OCI-LY1 (cell line): ENCODE measurements around the gene DDR2.

ENCODE experiments used
- H2AFZ ChIP-seq: fragments of 200-600 bp; sonication (generic), shearing (Covaris generic); 2 replicates; pipeline ENCODE4 v1.6.0; 2014; ENCODE audit warnings: antibody characterized with exemption, mild to moderate bottlenecking, low read length
- H3F3A ChIP-seq: fragments of 200-600 bp; sonication (generic), shearing (Covaris generic); 2 replicates; pipeline ENCODE4 v1.6.0; 2014; ENCODE audit warnings: mild to moderate bottlenecking, antibody characterized with exemption, low read length, moderate library complexity; ENCODE audit not compliant: insufficient read depth
- H3K27ac ChIP-seq: fragments of 200-600 bp; sonication (generic); 2 replicates; pipeline ENCODE4 v1.5.1; 2014; ENCODE audit warnings: low read length, mixed run types, mild to moderate bottlenecking, low read depth; ENCODE audit not compliant: poor library complexity, severe bottlenecking
- H3K27me3 ChIP-seq: fragments of 200-600 bp; sonication (generic); 2 replicates; pipeline ENCODE4 v1.6.0; 2014; ENCODE audit warnings: antibody characterized with exemption, mild to moderate bottlenecking, low read length, moderate library complexity; ENCODE audit not compliant: insufficient read depth
- H3K36me3 ChIP-seq: fragments of 200-600 bp; sonication (generic); 2 replicates; pipeline ENCODE4 v1.6.1; 2014; ENCODE audit warnings: mild to moderate bottlenecking, antibody characterized with exemption, low read length, moderate library complexity, mixed read lengths; ENCODE audit not compliant: insufficient read depth
- H3K4me1 ChIP-seq: fragments of 200-600 bp; sonication (generic); 2 replicates; pipeline ENCODE4 v1.5.1; 2014; ENCODE audit warnings: mild to moderate bottlenecking, low read length, moderate library complexity; ENCODE audit not compliant: insufficient read depth, severe bottlenecking
- H3K4me2 ChIP-seq: fragments of 200-600 bp; sonication (generic), shearing (Covaris generic); 2 replicates; pipeline ENCODE4 v1.6.1; 2014; ENCODE audit warnings: low read length
- H3K4me3 ChIP-seq: fragments of 200-600 bp; sonication (generic); 2 replicates; pipeline ENCODE4 v1.5.1; 2014; ENCODE audit warnings: low read length, low read depth, mild to moderate bottlenecking, mixed read lengths; ENCODE audit not compliant: poor library complexity, severe bottlenecking
- H3K79me2 ChIP-seq: fragments of 200-600 bp; shearing (Covaris generic); 2 replicates; pipeline ENCODE4 v1.6.1; 2016; ENCODE audit warnings: mixed run types, low read length, mixed read lengths; ENCODE audit not compliant: insufficient read depth
- H3K9ac ChIP-seq: fragments of 200-600 bp; sonication (generic), shearing (Covaris generic); 2 replicates; pipeline ENCODE4 v1.6.1; 2014; ENCODE audit warnings: mild to moderate bottlenecking, low read length, mixed read lengths
- H3K9me2 ChIP-seq: fragments of 200-600 bp; sonication (generic), shearing (Covaris generic); 2 replicates; pipeline ENCODE4 v1.6.1; 2014; ENCODE audit warnings: low read depth, mild to moderate bottlenecking, low read length, mixed read lengths
- H3K9me3 ChIP-seq: fragments of 200-600 bp; shearing (Covaris generic); 2 replicates; pipeline ENCODE4 v1.6.1; 2014; ENCODE audit warnings: low read length, mixed read lengths
- H4K20me1 ChIP-seq: fragments of 200-600 bp; sonication (generic), shearing (Covaris generic); 2 replicates; pipeline ENCODE4 v1.6.0; 2016; ENCODE audit warnings: mild to moderate bottlenecking, low read length; ENCODE audit not compliant: insufficient read depth
- CTCF ChIP-seq: fragments of 200-600 bp; sonication (generic), shearing (Covaris generic); IDR thresholded peaks from 2 replicates; pipeline ENCODE4 v1.5.1; 2017; ENCODE audit warnings: mild to moderate bottlenecking, antibody characterized with exemption, low read length, moderate library complexity, mixed read lengths
- EZH2 ChIP-seq: fragments of 200-600 bp; sonication (generic), shearing (Covaris generic); IDR thresholded peaks from 2 replicates; pipeline ENCODE4 v1.8.0; 2017; ENCODE audit warnings: borderline replicate concordance, mixed run types, mild to moderate bottlenecking, antibody characterized with exemption, low read length, moderate library complexity, mixed read lengths

Gene DDR2

GRCh38 chr1:162719678-162720077, 87.4 kb downstream of the DDR2 start:
- Histone ChIP-seq H3K27me3 (no peaks in the 10 kb centered on the region), H3K4me2 (no peak overlapping the region), H3K36me3 (no peaks in the 10 kb centered on the region), H4K20me1 (no peaks in the 10 kb centered on the region), H3K27ac (no peak overlapping the region), H2AFZ (no peak overlapping the region), H3K9me2 (no peaks in the 10 kb centered on the region), H3K4me3 (no peak overlapping the region), H3K4me1 (no peaks in the 10 kb centered on the region), H3K9ac (no peak overlapping the region), H3K79me2 (no peaks in the 10 kb centered on the region), H3F3A (no peaks in the 10 kb centered on the region), H3K9me3 (no peaks in the 10 kb centered on the region)
- TF ChIP-seq EZH2 (no peak), CTCF (no peak)

- no peaks in the 10 kb centered on the region for H3F3A ChIP-seq
- H3K9ac ChIP-seq, result no peak overlapping the region
- no peak overlapping the region for H3K4me2 ChIP-seq
- no peak overlapping the region for H3K27ac ChIP-seq
- H3K4me3 ChIP-seq, result no peak overlapping the region
- no peaks in the 10 kb centered on the region for H3K9me2 ChIP-seq
- H3K9me3 ChIP-seq, result no peaks in the 10 kb centered on the region
- no peak for TF ChIP-seq CTCF
- no peak for TF ChIP-seq EZH2
- H2AFZ ChIP-seq, result no peak overlapping the region
- no peaks in the 10 kb centered on the region for H3K4me1 ChIP-seq
- no peaks in the 10 kb centered on the region for H4K20me1 ChIP-seq
- no peaks in the 10 kb centered on the region for H3K79me2 ChIP-seq
- H3K27me3 ChIP-seq, result no peaks in the 10 kb centered on the region
- H3K36me3 ChIP-seq, result no peaks in the 10 kb centered on the region
These were observed 88.7 kb downstream of the DDR2 start for GRCh38 chr1:162720996-162721395.

GRCh38 chr1:162721471-162721870, 89.2 kb downstream of the DDR2 start:
- Histone ChIP-seq H3K27me3 (no peaks in the 10 kb centered on the region), H3K36me3 (no peaks in the 10 kb centered on the region), H3K4me3 (no peak overlapping the region), H3F3A (no peaks in the 10 kb centered on the region), H3K9ac (no peak overlapping the region), H3K79me2 (no peaks in the 10 kb centered on the region), H2AFZ (no peak overlapping the region), H3K9me3 (no peaks in the 10 kb centered on the region), H3K4me1 (no peaks in the 10 kb centered on the region), H4K20me1 (no peaks in the 10 kb centered on the region), H3K27ac (no peak overlapping the region), H3K9me2 (no peaks in the 10 kb centered on the region), H3K4me2 (no peak overlapping the region)
- TF ChIP-seq EZH2, result no peak
- no peak for TF ChIP-seq CTCF
